ENCODE results near the gene MCF2L2.
"Not testable (repeated sequence)": the region's sequence is repeated elsewhere in the genome, so short reads cannot be mapped to it uniquely, and the experiment has no call there.

Gene MCF2L2

DNA sequence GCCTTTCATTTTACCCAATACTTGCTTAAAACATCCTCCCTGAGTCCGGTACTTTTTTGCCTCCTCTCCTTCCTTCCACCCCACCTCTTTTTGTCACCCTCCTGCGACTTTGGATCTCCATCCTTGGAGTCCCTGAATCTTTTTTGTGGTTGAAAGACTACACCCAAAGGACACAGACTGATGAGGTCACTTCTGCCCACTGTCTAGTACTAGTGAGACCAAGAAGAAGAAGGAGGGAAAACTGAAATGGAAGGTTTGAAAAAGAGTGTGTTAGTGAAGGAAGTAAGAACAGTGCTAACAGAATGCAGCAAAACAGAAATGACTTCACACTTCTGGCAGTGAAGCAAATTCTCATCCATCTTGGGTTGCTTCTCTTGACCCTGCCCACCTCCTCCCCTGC lies 168.8 kb downstream of the MCF2L2 start:
- DNase-seq: no peak

DNA sequence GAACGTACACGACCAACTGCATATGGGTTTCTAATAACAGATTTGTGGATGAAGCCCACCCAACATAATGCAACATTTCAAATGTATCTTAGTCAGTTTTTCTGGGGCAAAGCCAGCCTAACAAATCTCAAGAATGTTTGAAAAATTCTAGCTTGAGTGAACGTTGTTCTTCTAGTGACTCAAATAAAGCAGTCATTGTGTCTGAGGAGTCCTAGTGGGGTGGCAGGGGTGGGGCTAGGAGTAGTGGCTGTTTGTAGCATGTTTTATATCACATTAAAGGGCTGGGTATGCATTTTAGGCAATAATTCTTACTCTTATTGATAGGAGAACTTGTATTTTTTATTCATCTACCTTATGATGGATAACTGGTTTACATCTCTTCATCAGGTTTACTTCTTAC lies 169.3 kb downstream of the MCF2L2 start:
- DNase-seq: no peak

DNA sequence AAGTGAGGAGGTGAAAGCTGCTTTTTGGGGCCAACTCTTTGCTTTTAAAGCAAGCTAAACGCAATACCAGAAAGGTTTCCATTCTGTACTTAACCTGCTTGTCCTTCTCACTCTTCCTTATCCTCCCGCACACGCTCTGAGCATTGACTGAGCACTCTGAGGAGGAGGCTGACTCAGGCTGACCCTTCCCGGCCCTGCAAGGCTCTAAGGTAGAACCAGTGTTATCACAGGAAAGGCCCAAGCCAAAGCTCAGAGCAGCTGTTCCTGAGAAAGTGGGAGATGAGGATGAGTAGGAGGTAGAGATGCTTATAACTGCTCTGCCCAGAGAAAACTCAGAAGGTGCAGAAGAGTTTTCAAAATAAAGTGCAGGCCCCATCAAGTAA lies 173.1 kb downstream of the MCF2L2 start:
- peak; percentile 26 for DNase-seq

DNA sequence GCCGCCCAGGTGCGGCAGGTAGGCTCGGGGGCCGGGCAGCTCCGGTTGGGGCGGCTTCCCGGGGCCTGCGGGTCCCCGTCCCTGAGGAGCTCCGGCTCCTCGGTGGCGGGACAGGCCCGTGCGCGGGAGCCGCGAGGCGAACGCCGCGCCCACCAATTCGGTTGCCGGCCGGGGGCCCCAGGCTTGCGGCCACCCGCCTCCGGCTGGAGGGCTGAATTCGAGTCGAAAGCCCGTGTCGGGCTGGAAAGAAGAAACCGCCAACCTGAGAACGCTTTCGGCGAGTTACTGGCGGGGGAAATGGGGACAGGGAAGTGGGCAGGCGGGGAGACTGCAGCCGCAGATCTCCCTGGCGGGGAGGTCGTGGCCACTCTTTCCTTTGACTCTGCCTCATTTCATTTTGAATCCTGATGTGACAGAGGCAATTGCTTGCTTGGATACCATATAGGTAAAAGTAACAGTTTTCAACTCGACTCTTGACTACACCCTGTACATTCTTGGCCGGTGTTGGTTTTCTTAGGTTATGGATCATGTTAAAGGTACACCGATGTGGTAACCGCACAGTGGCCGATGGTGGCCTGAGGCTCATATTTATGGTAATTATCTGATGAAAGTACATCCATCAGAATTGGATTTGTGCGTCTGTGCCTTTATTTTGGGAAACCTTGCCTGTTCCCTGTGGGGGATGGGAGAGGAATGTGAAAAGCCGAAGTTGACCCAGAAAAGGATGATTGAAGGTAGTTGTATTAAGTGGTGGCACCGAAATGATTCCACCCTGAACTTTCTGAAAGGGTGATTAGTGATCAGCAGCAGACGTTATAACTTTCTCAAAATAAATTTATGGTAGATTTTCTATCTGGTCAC lies 173.7 kb downstream of the MCF2L2 start:
- DNase-seq: no peak

DNA sequence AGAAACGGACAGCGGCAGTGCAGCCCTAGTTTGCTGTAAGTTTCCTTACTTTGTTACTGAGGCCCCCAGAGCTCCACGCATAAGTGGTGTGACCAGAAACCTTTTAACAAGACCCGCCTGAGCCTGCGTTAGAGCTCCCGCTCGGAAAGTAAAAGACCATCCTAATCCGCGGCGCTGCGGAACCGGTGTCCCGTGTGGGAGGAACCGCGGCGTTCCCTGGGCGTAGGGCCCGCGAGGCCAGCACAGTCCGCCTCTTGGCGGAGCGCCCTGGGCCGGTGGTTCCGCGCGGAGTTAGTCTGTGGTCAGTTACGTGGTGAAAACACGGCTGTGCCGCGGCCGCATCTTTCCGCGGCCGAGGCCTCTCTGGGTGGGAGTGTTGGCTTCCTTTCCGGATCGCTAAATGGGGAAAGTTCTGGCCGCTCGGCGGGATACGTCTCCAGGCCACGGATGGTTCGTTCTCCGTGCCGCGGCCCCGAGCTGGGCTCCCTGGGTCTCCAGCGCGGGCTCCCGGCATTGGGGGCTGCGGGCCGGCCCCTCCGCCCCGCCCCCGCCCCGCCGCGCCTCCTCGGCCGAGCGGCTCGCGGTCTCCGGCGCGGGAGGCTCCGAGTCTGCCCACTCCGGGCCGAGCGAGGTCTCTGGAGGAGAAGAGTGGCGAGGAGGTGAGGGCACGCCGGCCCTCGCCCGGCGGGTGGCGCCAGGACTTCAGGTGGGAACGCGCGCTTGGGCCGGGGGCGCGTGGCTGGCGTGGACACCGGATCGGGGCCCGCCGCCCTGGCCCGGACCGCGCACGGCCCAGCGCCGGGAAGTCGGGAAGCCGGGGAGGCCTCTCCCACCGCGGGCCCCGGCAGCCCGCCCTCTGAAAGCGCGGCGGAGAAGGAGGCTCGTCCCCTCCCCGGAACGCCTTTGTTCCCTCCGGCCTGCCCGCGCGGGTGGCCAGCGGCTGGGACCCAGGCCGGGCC lies 174.6 kb downstream of the MCF2L2 start:
- no peak for DNase-seq

- no peak for DNase-seq
Observed at GRCh38 chr3:183252973-183253527, 175.4 kb downstream of the MCF2L2 start, which contains the start of gene B3GNT5. B3GNT5 (plus strand) TSS chr3:183253253; CDS start chr3:183269799, 16,546 bp downstream.

DNA sequence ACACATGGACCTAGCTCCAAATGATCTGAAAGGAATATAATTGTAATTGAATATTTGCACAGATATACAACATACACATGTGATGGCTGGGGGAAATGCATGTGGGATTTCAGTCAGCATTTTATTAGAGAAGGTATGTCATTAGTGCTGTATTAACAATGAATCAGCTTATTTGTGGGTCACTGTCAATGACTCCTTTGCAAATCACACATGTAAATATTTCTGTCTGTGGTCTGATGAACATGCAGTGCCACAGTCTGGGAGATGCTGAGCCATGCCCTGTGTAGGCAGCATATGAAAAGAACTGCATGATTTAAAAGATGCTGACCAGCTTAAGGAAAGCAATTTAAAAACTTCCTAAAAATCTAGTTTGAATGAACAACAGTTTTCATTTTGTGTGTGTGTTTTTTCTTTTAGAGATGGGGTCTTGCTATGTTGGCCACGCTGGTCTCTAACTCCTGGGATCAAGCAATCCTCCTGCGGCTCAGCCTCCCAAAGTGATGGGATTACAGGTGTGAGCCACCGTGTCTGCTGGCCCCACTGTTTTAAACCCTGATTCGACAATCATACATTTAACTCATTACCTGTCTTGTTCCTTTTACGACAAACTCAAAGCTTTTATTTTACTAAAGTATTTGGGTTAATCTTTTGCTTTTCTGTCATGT lies 176.2 kb downstream of the MCF2L2 start:
- no peak for DNase-seq

DNA sequence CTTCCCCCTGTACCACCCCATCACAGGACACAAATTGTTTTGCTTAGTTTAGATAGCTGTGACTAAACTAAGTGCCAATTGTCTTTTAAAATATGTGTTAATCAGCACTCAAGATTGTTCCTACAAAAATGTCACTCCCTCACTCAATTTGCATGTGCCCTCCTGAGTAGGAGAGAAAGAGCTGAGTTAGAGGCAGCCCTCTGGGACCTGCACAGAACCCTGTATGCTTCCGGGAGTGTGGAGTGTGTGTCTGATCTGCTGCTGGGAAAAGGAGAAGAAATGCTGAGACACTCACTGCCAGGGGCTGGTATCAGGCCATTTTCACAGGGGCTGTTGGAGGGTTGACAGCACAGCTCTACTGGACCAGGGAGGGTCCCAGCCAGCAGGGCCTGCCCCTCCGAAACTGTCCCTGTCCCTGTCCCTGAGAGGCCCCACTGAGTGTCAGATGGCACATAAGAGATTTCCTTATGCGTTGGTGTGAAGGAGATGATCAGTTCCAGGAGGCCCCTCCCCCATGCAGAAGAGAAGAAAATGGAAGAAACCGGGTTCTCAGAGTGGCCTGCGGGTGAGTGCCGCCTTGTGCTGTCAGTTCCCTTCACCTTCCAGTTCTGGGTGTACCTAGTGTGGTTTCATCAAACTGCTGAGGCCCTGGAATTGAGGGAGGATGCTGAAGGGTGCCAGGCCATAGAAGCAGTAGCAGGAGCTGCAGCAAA lies 179.3 kb downstream of the MCF2L2 start:
- no peak for DNase-seq

- no peak for DNase-seq
Observed at GRCh38 chr3:183247011-183247589, 181.3 kb downstream of the MCF2L2 start.

DNA sequence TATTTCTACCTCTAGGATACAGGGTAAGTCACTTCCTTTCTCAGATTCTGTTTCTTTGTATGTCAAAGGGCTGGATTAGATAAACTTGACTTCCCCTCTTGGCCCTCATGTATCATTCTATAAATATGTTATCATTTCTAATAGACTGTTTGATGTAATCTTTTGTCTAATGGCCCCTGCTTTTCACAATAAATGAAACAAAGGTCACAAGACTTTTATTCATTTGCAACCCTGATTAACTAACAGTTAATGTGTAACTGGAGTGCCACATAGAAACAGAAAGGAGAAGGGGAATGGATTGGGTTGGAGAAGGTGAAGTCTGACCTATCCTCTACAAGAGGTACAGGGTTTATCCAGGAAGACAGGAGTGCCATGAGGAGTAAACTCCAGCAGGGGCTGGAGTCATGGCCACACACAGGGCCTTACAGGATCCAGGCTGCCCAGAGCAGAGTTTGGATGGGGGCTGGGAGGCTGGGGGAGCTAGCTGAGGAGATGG lies 183.4 kb downstream of the MCF2L2 start:
- no peak for DNase-seq

DNA sequence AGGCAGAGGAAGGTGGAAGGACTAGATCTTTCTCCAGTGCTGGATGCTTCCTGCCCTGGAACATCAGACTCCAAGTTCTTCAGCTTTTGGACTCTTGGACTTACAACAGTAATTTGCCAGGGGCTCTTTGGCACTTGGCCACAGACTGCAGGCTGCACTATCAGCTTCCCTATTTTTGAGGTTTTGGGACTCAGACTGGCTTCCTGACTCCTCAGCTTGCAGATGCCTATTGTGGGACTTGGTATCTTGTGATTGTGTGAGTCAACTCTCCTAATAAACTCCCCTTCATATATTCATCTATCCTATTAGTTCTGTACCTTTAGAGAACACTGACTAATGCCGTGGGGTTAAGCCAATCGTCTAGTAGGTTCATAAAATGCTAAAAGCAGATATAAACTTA lies 184.2 kb downstream of the MCF2L2 start:
- no peak for DNase-seq

- no peak for DNase-seq
Observed at GRCh38 chr3:183242431-183242830, 186.0 kb downstream of the MCF2L2 start.

GRCh38 chr3:183239046-183239445 lies 189.4 kb downstream of the MCF2L2 start:
- no peak for DNase-seq

DNA sequence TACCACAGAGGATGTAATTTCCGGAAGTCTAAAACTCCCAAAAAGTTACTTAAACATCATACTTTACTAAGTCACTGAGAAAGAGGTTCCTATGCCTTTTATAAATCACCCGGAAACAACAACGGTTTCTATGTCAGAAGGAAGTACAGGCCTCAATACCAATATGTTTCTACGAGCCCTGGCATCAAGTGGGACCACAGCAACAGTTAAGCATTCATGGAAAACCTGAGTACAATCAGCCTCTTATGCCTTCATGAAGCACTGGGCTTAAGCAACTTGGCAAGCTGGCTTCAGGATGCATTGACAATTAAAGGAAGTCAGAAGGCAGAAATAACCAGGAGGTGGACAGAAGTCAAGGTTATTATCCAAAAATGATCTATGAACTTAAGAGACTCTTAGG lies 194.5 kb downstream of the MCF2L2 start:
- DNase-seq: no peak

DNA sequence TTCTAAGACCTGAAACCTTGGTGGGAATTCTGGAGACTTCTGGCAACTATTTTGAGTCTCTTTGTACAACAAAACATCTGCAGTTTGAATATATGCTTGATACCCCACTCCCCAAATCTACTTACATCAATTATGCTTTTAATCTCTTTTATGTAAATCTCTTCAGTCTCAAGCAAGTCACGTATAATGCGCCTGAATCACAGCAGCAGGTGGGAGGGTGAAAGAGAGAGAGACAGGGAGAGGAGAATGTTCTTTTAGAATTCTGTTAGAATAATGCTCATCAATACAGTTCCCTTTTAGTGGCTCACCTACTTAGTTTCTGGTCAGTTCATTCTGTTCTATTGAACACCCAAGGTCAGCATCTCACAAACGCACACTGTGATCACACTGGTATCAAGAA lies 197.6 kb downstream of the MCF2L2 start:
- DNase-seq: no peak

GRCh38 chr3:183230251-183230650 lies 198.2 kb downstream of the MCF2L2 start:
- not testable (repeated sequence) for DNase-seq

DNA sequence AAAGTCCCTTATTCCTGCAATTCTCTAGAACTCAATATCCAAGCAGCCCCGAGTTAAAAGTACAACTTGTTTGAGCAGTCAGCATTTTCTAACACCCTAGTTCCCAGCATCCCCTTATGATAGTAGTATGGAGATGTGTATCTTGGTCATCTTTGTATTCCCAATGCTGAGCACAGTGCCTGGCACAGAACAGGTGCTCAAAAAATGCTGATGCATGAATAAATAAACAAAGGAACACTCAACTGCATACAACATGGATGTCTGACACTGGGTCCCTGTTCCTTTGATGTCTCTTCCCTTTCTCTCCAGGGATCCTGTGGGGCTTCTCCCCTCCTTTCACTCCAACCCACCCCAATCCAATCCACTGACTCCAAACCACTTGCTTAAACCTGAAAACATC lies 199.2 kb downstream of the MCF2L2 start:
- DNase-seq: no peak

GRCh38 chr3:183227586-183227985 lies 200.8 kb downstream of the MCF2L2 start:
- DNase-seq: no peak

DNA sequence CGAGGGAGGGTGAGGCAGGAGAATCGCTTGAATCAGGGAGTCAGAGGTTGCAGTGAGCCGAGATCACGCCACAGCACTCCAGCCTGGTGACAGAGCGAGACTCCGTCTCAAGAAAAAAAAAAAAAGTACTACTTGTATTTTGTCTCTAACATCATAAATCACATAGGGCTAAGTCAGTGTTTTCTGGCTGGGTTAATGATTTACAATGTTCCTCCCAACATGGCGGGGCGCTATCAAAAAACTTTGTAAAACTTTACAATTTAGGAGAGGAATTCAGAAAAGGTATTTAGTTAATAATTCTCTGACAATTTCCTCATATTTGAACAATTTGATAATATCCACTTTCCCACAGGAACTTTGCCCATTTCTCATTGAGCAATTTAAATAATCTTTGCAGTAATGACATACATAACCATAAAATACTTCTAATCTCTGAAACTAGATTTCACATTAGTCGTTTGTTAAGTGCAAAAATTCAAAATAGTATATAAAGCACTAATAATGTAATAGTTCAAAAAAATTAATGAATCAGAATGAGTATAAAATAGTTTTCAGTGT lies 202.0 kb downstream of the MCF2L2 start:
- DNase-seq: no peak

GRCh38 chr3:183224180-183224970 lies 204.0 kb downstream of the MCF2L2 start:
- no peak for DNase-seq

Data from NCI-H1436 treated with DMSO at 0.1 percent for 48 hours (cell line).